Prostate gland (tissue), 2 donors: ENCODE data around the gene SETBP1.

Experiments used
- CTCF ChIP-seq, 4 experiments: fragments of 200-600 bp in 2 of 4; fragments of 450-650 bp in 2 of 4; sonication (generic) in 2 of 4; IDR thresholded peaks; 1 replicate in 3 of 4; 2 replicates in 1 of 4; pipeline ENCODE4 v1.5.1; 2016 to 2019; ENCODE audit warnings: antibody characterized with exemption in 4 of 4, mild to moderate bottlenecking in 2 of 4, moderate library complexity in 2 of 4
- POLR2A ChIP-seq: fragments of 450-650 bp; IDR thresholded peaks from one replicate; pipeline ENCODE4 v1.6.1; 2016; ENCODE audit warnings: antibody characterized with exemption, mild to moderate bottlenecking
- POLR2AphosphoS5 ChIP-seq: sonication (generic); formaldehyde crosslinking; IDR thresholded peaks from one replicate; pipeline ENCODE4 v1.6.1; 2017; ENCODE audit warnings: antibody characterized with exemption

DNA sequence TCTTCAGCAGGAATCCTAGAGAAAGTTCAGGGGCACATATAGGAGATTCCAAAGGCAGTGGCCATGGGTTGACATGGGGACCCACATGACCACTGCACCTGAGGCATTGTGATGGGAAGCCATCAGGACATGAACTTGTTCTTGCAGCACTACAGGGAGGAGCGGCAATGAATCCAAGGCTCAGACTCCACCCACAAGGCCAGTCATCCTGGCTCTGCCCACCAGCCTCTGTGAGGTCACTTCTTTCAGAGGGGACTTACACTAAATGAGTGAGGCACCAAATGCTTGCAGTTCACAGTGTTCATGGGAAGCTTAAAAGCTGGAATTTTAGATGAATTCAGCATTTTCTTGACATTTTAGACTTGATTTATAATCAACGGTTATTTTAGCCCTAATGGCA, 254.2 kb downstream of the SETBP1 start:
- no peak for TF ChIP-seq CTCF (IDR thresholded peaks at IDR 0.05)
- no peak for TF ChIP-seq POLR2A
- no peak for TF ChIP-seq POLR2AphosphoS5
